Body of pancreas (tissue), 4 donors: Measurements from ENCODE around the gene CAMTA1. TPM values are rescaled to one million over a fixed set of nuclear protein-coding genes. Genes with fewer than 3 reads are reported as not detected.

ENCODE experiments used
- ATAC-seq: fragments of 150-250 bp; one replicate; pipeline ENCODE4 v1.9.1; 2016
- DNase-seq, 4 donors: peaks; one replicate each; pipeline ENCODE4 v3.0.0-alpha.2; 2019
- H3K27ac ChIP-seq, 4 donors: fragments of 200-600 bp; sonication (generic); 1 replicate in 3 of 4; 2 replicates in 1 of 4; pipeline versions ENCODE4 v1.5.1 to v1.6.1; 2016 to 2019; ENCODE audit warnings: mild to moderate bottlenecking in 1 of 4, mixed read lengths in 1 of 4, moderate library complexity in 1 of 4
- H3K27me3 ChIP-seq, 2 donors: fragments of 200-600 bp; sonication (generic); one replicate each; pipeline ENCODE4 v1.6.0; 2016; ENCODE audit warnings: mild to moderate bottlenecking in 1 of 2
- H3K36me3 ChIP-seq, 2 donors: fragments of 200-600 bp; sonication (generic); replicated peaks in 1 of 2; 2 replicates each; pipeline ENCODE4 v1.5.1; 2016; ENCODE audit warnings: low read depth in 2 of 2; ENCODE audit not compliant: insufficient read depth in 1 of 2
- H3K4me1 ChIP-seq: fragments of 200-600 bp; sonication (generic); one replicate; pipeline ENCODE4 v1.6.0; 2016
- H3K4me3 ChIP-seq, 2 donors: fragments of 200-600 bp; sonication (generic); 1 replicate in 1 of 2; 2 replicates in 1 of 2; pipeline ENCODE4 v1.5.1; 2016 to 2019
- H3K9me3 ChIP-seq, 3 donors: fragments of 200-600 bp; sonication (generic); 1 replicate in 2 of 3; 2 replicates in 1 of 3; pipeline ENCODE4 v1.5.1; 2016
- CTCF ChIP-seq, 7 experiments: fragments of 450-650 bp in 4 of 7; fragments of 200-600 bp in 3 of 7; sonication (generic) in 3 of 7; IDR thresholded peaks; one replicate each; pipeline ENCODE4 v1.5.1; 2016 to 2019; ENCODE audit warnings: antibody characterized with exemption in 7 of 7
- POLR2A ChIP-seq, 3 donors: fragments of 450-650 bp; IDR thresholded peaks; one replicate each; pipeline ENCODE4 v1.6.1; 2016; ENCODE audit warnings: antibody characterized with exemption in 3 of 3, mild to moderate bottlenecking in 2 of 3
- WGBS, 2 donors: methylation state at CpG; one replicate each; pipeline ENCODE4 v1.1.5; 2017; 5-methylcytosine and 5-hydroxymethylcytosine counted together
- intact Hi-C: fragments of 100-400 bp; cut with DNase I; formaldehyde crosslinking; loops from one replicate; pipeline ENCODE4 v1.15.1; 2023
- total RNA-seq, 2 donors: library from RNA; depleted of rRNA; stranded (reverse); fragments of >200 nt; gene quantifications; one replicate each; pipeline ENCODE4 v1.1.0, GENCODE V29; 2016

Gene CAMTA1
- total RNA-seq, 2 donors from 2014 or later, result 36.3 to 59.7 TPM

- Histone ChIP-seq H3K4me1 (peaks cover 15% of the 10 kb centered on the region), H3K36me3 (no peaks in the 10 kb centered on the region), H3K27ac (no peak overlapping the region), H3K4me3 (no peak overlapping the region), H3K27me3 (peaks cover 0 to 9% of the 10 kb centered on the region in 2 donors), H3K9me3 (no peaks in the 10 kb centered on the region)
- whole genome bisulfite sequencing, 2 donors, result 8 to 22% methylated on average over 13 to 41 of the region's 41 CpGs
- TF ChIP-seq POLR2A (IDR thresholded peaks at IDR 0.05), result no peak
- no peak for TF ChIP-seq CTCF (IDR thresholded peaks at IDR 0.05)
- DNase-seq, result peak; percentile 34 to 49 (median 43)
- peak; percentile 25 for ATAC-seq
- intact Hi-C loops, result no loop called here
These were observed 178.0 kb downstream of the CAMTA1 start for GRCh38 chr1:6962996-6963911.

- intact Hi-C loops, result no loop called here
- no peak for ATAC-seq
- no peaks in the 10 kb centered on the region for H3K9me3 ChIP-seq
- no peak for TF ChIP-seq POLR2A (IDR thresholded peaks at IDR 0.05)
- no peak for TF ChIP-seq CTCF (IDR thresholded peaks at IDR 0.05)
- no peak overlapping the region for H3K27ac ChIP-seq
- 75 to 100% methylated on average over 2 to 5 of the region's 5 CpGs for WGBS, 2 donors
- H3K36me3 ChIP-seq, result no peaks in the 10 kb centered on the region
- H3K4me3 ChIP-seq, result no peak overlapping the region
- peaks cover 15% of the 10 kb centered on the region for H3K4me1 ChIP-seq
- peaks cover 0 to 9% of the 10 kb centered on the region in 2 donors for H3K27me3 ChIP-seq
- DNase-seq, result no peak
These were observed 178.7 kb downstream of the CAMTA1 start for GRCh38 chr1:6963912-6964307.

GRCh38 chr1:6965083-6965934 is 180.1 kb downstream of the CAMTA1 start:
- ATAC-seq, result no peak
- Histone ChIP-seq H3K36me3 (no peaks in the 10 kb centered on the region), H3K27ac (no peak overlapping the region), H3K4me3 (no peak overlapping the region), H3K9me3 (no peaks in the 10 kb centered on the region), H3K4me1 (peaks cover 10% of the 10 kb centered on the region), H3K27me3 (peaks cover 0 to 9% of the 10 kb centered on the region in 2 donors)
- 62 to 71% methylated on average over 15 of the region's 15 CpGs for WGBS, 2 donors
- TF ChIP-seq POLR2A (IDR thresholded peaks at IDR 0.05) (no peak), CTCF (IDR thresholded peaks at IDR 0.05) (no peak)
- DNase-seq, result no peak
- intact Hi-C loops, result no loop called here

- 75 to 80% methylated on average over 7 of the region's 7 CpGs for WGBS, 2 donors
- no peaks in the 10 kb centered on the region for H3K9me3 ChIP-seq
- H3K4me1 ChIP-seq, result peaks cover 7% of the 10 kb centered on the region
- no peak overlapping the region for H3K4me3 ChIP-seq
- H3K27me3 ChIP-seq, result peaks cover 0 to 9% of the 10 kb centered on the region in 2 donors
- no peak overlapping the region for H3K27ac ChIP-seq
- no peaks in the 10 kb centered on the region for H3K36me3 ChIP-seq
- ATAC-seq (no peak), DNase-seq (no peak)
- TF ChIP-seq CTCF (IDR thresholded peaks at IDR 0.05) (no peak), POLR2A (IDR thresholded peaks at IDR 0.05) (no peak)
- intact Hi-C loops, result no loop called here
These were observed 180.6 kb downstream of the CAMTA1 start for GRCh38 chr1:6965935-6966241.
